Left renal pelvis (tissue), 4 donors: ENCODE results near the gene QKI. TPM values are rescaled to one million over a fixed set of nuclear protein-coding genes. Genes with fewer than 3 reads are reported as not detected.

Experiments used
- DNase-seq, 4 donors: peaks; one replicate each; pipeline ENCODE4 v3.0.0-alpha.2; 2013; ENCODE audit warnings: low read depth in 4 of 4, low spot score in 3 of 4
- polyA plus RNA-seq, 4 donors: library from polyadenylated mRNA; unstranded; fragments of 120-200 nt; gene quantifications; one replicate each; pipeline ENCODE4 v1.2.1, GENCODE V29; 2013; ENCODE audit not compliant: insufficient read length in 4 of 4

The QKI gene
- polyA plus RNA-seq, 4 donors: 159 to 228 (median 212) TPM

GRCh38 chr6:163525926-163526325 lies 111.4 kb downstream of the QKI start:
- DNase-seq: no peak

GRCh38 chr6:163526346-163526745 lies 111.8 kb downstream of the QKI start:
- no peak for DNase-seq

DNA sequence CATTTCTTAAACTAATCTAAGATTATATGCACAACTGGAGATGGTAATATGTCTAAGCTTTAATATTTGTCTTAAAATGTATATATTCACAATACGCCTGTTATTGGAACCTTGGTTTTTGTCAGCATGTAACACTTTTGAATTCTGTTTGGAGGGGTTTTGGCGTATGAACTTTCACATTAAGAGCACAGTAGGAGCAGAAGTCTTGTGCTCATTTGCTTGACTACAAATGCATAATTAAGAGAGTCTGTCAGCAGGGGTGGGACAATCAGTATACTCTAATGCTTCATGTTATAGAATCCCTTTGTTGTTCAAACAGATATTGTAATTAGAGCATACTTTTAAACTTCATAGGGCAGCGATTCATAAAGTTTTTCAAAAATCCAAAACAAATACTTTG lies 112.8 kb downstream of the QKI start:
- no peak for DNase-seq

GRCh38 chr6:163529605-163530004 lies 115.1 kb downstream of the QKI start:
- no peak for DNase-seq

- DNase-seq: no peak
Observed at GRCh38 chr6:163530406-163530805, 115.9 kb downstream of the QKI start.

DNA sequence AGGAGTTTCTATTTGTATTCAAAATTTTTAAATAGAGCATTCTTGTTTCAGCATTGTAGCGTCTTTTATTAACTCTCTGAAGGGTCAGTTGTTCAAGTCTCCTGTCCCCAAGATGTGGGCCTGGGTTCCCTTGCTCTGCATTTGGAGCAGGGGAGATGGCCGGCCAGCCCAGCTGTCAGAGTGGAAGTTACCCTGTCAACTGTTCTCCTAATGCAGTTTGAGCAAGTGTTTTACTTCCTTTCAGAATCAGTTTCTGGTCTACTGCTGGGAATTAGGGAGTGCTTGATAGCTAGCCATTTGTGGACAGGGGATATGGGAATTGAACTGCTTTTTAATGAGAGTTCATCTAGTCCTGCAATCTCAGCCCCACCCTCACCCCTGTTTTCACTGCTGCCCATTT lies 116.6 kb downstream of the QKI start:
- DNase-seq: no peak

DNA sequence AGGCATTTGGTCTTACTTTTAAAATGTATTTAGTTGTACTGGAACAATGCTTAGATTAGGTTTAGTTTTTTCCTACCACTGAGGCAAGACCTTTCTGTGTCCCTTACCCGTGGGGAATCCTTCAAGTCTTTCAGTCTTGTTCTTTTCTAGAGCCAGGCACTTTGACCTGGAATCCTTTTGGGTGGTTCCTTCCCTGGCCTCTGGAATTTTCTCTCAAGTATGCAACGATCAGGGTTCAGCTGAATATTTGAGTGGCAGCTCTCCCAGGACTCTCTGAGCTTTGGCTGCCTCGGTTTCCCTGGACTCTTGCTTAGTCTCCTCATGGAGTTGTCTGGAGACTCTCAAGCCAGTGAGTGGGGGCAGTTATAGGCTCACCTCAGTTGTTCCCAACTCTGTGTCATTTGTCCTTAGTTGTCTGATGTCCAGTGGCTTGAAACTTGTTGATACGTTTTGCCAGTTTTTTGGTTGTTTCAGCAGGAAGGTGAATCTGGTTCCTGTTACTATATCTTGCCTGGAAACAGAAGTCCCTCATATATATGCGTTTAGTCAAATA lies 118.1 kb downstream of the QKI start:
- DNase-seq: no peak

DNA sequence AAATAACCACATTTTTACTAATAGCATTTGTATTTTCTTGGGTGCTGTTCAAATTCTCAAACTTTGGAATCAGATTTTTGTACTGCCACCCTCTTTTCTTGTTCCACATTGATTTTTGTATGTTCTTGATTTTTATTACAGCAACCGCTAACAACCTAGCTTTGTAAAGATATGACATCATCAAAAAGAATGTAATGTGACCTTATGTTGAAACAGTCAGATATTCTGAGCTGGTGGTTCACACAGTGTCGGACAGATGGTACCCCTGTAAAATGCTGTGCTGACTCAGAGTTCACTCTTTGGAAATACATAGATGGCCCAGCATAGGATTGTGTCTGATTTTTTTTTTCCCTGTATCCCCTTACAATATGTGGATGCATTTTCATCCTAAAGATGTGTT lies 118.9 kb downstream of the QKI start:
- no peak for DNase-seq

GRCh38 chr6:163536770-163537169 lies 122.3 kb downstream of the QKI start:
- no peak for DNase-seq

GRCh38 chr6:163538331-163538730 lies 123.8 kb downstream of the QKI start:
- DNase-seq: no peak

GRCh38 chr6:163539101-163539762 lies 124.7 kb downstream of the QKI start:
- DNase-seq: no peak

- no peak for DNase-seq
Observed at GRCh38 chr6:163543321-163543720, 128.8 kb downstream of the QKI start.

DNA sequence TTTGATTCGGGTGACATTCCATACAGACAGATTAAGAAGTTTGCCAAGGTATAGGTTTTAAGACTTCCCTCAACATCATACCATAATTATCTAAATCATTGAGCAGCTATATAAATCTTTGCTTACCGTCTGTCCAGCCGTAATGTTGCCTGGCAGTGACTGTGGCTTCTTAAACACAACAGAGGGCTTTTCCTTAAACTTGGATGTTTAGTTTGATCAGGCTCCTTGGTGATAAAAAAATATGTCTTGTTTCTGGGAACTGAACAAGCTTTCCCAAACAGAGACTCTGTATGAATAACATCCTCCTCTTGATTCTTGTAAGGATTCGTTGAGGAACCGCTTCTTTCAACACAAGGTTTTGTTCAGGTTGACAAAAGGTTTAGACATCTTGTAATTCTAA lies 130.9 kb downstream of the QKI start:
- DNase-seq: no peak

DNA sequence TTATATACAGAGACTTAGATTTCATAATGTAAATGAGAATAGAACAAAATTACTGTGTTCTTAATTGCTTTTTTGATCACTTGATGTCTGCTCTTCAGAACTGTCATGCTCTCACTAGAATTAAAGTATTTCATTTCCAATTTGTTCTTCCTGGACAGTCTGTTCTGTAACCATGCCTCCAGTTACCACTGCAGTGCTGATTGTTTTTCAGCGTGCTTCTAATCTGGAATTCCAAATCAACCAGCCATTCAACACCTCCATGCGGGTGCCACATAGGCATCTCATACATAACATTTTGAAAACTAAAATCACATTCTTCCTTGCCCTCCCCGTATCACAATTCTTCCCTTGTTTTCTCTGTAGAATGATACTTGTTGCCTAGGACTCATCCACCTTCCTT lies 132.8 kb downstream of the QKI start:
- DNase-seq: no peak

- DNase-seq: no peak
Observed at GRCh38 chr6:163548624-163549023, 134.1 kb downstream of the QKI start.

GRCh38 chr6:163554032-163554431 lies 139.5 kb downstream of the QKI start:
- DNase-seq: no peak

GRCh38 chr6:163554663-163555062 lies 140.1 kb downstream of the QKI start:
- no peak for DNase-seq

DNA sequence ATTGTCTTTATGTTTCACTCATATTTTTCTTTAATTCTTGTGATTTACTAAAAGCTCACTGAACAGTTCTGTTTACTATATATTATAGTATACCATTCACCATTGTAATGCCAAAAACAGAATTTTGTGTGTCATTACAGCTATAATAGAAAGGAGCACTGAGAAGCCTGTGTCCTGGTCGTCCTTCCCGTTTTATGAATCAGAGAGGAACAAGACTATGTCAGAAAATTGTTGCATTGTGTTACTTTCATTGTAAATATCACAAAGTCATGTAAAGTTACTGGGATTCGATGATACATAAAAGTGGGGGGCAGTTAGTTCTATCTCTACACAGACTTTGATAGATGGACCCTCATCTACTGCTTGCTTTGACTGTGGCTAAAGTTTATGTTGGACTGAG lies 145.1 kb downstream of the QKI start:
- DNase-seq: no peak

DNA sequence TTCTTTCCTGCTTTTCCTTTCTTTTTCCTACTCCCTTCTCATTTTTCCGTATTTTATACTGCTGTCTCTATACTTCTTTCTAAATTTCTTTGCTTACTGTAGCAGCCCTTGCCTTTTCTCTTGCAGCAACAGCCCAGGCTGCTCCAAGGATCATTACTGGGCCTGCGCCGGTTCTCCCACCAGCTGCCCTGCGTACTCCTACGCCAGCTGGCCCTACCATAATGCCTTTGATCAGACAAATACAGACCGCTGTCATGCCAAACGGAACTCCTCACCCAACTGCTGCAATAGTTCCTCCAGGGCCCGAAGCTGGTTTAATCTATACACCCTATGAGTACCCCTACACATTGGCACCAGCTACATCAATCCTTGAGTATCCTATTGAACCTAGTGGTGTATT lies 148.8 kb downstream of the QKI start:
- DNase-seq: no peak

GRCh38 chr6:163564534-163564933 lies 150.0 kb downstream of the QKI start:
- no peak for DNase-seq

GRCh38 chr6:163565140-163565539 lies 150.6 kb downstream of the QKI start:
- DNase-seq: no peak

GRCh38 chr6:163566056-163566455 lies 151.5 kb downstream of the QKI start:
- DNase-seq: no peak

- no peak for DNase-seq
Observed at GRCh38 chr6:163568275-163568674, 153.8 kb downstream of the QKI start.
